GM21619 (cell line): ENCODE measurements around the gene CMTR1.
"Not testable (repeated sequence)": the region's sequence is repeated elsewhere in the genome, so short reads cannot be mapped to it uniquely, and the experiment has no call there.

ENCODE experiments used
- ATAC-seq: cut with Tn5 transposase; IDR thresholded peaks from one replicate; pipeline ENCODE4 v1.9.1; 2021; ENCODE audit not compliant: unreplicated experiment

CMTR1 gene

DNA sequence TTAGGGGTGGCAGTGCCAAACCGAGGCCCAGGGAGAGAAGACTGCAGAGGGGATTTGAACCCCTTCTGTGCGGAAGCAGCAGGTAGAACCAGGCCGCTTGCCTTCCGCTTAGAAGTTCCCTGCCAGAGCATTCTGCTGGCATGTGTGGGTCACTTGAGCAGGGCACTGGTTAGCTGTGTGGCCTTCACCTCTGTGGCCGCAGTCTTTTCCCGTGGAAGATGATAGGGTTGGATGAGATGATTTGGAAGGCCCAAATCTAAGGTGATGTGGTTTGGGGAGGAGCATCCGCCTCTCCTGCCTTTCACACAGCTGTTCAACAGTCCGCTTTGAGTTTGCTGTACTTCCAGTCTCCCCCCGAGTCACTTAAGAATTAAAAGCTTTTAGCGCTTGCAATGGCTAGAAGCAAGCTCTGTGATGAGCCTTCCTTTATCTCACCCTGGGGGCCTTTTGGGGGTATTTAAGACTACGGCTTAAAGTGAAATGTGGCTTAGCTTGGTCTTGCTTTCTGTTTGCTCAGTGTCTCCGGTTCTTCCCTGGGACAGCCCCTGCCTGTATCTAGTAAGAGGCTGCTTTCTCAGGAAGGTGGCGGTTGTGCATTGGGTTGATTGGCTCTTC, 743 bp downstream of the CMTR1 start:
- peak; percentile 34 for ATAC-seq

DNA sequence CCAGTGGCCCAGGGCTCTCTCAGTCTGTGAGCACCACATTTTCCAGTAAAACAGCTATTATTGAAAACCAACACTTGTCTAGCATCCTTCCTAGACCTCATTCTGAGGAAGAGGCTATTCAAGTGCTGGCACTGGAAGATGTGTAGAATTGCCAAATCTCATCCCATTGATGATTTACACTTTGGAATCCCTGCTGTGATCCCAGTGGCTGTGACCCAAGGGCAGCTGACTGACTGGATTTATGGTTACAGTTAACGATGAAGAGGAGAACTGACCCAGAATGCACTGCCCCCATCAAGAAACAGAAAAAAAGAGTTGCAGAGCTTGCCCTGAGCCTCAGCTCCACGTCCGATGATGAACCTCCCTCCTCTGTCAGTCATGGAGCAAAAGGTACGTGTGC, 2.4 kb downstream of the CMTR1 start:
- no peak for ATAC-seq

GRCh38 chr6:37435816-37436215, 2.8 kb downstream of the CMTR1 start:
- ATAC-seq, result no peak

DNA sequence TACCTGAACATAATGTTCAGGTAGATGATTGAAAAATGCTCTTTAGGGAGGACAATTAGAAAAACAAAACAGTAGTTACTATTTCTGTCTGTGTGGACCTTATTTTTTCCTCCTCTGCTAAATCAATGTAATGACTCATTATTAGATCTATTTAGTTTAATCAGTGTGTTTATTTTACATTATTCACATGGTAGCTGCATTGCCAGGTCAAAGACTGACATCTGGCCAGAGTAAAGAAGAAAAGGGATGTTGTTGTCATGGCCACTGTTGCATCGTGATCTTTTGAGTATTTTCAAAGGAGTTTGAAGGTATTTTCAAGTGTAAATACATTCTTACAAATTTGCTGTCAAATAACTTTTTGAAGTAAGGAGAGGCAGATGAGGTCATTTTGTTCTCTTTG, 5.9 kb downstream of the CMTR1 start:
- no peak for ATAC-seq

- no peak for ATAC-seq
These were observed 8.6 kb downstream of the CMTR1 start for GRCh38 chr6:37441651-37442050.

GRCh38 chr6:37442416-37443215, 9.6 kb downstream of the CMTR1 start:
- no peak for ATAC-seq

DNA sequence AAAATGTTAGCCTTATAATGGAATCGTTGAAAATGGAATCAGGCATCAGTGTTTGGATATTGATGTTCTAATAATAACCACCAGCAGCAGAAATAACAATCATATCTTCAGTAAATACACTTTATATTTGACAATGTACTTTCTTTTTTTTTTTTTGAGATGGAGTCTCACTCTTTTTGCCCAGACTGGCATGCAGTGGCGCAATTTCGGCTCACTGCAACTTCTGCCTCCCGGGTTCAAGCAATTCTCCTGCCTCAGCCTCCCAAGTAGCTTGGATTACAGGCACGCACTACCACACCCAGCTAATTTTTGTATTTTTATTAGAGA, 10.2 kb downstream of the CMTR1 start:
- not testable (repeated sequence) for ATAC-seq

DNA sequence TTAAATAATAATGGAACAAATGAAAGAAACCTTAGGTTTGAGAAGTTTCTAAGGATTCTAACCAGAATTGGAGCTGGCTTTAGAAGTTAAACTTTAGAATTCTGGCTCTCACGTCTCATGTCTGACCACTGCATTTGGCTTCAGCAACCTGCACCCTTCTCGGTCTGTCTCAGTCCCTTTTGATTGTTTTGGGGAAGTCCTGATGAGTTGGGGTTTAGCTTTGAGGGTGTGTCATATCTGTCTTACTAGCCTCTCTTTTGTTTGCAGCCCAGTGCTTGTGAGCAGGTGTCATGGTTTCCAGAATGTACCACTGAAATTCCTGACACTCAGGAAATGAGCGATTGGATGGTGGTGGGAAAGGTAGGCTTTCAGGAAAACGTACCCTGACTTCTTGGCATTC, 17.0 kb downstream of the CMTR1 start:
- ATAC-seq, result no peak

DNA sequence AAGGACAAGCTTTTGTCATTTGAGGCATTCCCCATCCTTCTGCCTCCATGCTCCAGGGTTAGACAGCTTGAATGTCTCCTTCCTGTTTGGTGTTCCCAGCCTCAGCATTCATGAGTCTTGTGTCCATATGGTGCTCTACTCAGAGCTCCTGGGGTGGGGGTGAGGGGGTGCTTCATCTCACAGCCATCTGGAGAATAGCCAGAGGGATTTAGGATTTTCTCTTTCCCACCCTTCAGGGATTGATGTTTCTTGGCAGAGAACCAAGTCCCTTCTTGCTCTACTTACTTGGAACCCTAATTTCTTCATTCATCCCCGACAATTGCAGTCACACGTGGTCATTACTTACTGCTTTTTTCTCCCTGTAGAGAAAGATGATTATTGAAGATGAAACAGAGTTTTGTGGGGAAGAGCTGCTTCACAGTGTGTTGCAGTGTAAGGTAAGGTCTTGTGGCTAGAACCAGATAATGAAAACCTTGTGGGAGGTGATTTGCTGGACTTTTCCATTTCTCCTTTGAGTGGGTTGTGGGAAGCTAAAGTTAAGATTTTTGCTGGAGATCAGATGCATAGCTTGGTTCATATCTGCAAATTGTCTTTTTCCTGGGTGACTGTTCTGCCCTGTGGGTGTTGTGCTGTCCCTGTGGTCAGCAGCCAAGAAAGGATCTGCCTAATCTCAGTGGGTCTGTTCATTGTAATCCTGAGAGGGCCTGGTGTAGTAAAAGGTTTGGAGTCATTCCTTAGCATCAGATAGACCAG, 18.6 kb downstream of the CMTR1 start:
- ATAC-seq, result no peak

- ATAC-seq, result no peak
These were observed 19.5 kb downstream of the CMTR1 start for GRCh38 chr6:37452522-37452921.

- ATAC-seq, result no peak
These were observed 21.6 kb downstream of the CMTR1 start for GRCh38 chr6:37454420-37455140.

- ATAC-seq, result no peak
These were observed 23.1 kb downstream of the CMTR1 start for GRCh38 chr6:37456126-37456525.

DNA sequence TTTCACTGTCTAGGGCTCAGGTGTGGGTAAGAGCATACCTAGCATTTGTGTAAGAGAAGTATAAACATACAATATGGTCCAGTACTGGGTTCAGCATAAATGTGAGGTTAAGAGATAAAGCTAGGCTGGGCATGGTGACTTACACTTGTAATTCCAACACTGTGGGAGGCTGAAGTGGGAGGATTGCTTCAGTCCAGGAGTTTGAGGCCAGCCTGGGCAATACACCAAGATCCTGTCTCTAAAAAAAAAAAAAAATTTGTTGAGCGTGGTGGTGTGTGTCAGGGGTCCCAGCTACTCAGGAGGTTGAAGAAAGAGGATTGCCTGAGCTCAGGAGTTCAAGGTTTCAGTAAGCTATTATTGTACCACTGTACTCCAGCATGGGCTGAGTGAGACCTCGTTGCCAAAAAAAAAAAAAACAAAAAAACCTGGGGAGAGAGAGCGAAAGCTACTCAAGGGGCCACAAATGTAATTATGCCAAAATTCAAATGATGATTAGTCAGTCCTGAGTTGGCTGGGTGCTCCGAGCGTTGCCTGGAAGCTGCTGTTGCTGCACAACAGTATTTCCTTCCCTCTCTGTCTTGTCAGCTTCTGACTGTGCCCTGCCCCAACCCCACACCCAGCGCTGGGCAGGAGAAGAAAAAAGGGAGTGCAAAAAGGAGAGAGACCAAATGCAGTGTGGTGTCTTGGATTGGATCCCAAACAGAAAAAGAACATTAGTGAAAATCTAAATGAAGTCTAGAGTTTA, 24.0 kb downstream of the CMTR1 start:
- no peak for ATAC-seq

DNA sequence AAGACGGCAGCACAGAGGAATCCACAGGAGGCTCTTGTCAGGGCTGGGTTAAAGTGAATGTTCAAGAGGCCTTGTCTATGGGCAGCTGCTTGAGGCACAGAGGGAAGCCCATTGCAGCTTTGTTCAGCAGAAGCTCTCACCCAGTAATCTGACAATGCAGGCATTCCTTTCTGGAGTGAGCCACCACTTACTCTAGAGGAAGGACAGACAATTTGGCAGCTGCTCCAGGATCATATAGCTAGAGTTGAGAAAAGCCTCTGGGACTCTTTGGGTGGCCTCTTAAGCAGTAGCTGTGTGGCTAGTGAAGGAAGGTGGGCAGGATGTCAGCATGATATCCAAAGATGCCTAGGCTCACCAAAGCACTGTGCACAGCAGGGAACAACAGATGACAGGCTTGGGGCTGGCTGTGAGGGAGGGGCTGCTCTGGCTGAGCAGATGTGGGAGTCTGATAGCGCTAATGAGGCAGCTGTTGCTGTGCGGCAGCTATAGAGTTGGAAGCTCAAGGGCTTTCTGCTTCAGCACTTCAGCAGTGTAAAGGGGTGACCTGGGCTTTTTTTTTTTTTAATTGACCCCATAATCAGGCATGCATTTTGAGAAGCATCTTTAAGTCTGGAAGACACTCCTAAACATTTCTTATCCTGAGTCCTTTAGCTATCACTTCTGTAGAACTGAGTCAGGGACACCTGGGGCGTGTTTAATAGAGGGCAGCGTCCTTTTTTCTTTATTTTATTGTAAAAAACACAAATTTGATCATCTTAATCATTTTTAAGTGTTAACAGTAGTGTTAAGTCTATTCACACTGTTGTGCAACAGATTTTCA, 27.2 kb downstream of the CMTR1 start:
- ATAC-seq, result no peak

GRCh38 chr6:37460805-37461204, 27.8 kb downstream of the CMTR1 start:
- no peak for ATAC-seq

DNA sequence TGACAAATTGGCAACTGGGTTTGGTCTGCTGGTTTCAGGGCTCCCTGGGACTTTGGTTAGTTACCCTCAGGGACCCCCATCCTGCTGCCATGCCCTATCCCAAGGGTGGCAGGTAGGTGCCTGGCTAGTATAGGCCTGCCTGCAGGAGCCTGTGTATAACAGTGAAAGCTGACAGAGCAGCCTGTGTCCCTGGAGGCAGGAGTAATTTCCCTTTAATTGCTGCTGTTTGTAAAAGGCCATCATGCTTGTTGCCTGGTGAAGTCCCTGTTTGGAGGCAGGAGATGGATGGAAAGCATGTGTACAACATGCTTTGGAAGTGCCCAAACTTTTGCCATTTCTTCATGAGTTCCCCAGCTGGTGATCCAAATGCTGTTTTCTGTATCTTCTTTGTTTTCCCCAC, 30.1 kb downstream of the CMTR1 start:
- no peak for ATAC-seq

GRCh38 chr6:37467718-37468117, 34.7 kb downstream of the CMTR1 start:
- ATAC-seq, result no peak

- ATAC-seq, result no peak
These were observed 40.5 kb downstream of the CMTR1 start for GRCh38 chr6:37473364-37474095.

DNA sequence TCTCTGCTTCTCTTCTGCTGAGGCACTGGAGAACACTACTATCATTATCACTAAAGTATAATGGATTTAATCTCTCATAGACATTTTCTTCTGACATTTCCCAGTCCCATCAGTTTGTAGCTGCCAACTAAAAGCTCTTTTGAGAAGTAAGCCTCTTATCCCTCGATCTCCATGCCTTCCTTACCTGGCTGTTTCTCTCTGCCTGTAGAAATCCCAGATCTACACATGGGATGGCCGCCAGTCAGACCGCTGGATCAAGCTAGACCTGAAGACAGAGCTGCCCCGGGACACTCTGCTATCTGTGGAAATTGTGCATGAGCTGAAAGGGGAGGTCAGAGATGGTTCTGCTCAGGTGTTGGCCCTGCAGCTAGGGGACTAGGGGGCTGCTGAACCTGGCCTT, 41.3 kb downstream of the CMTR1 start:
- ATAC-seq, result no peak
